HCT116 (cell line): Measurements from ENCODE around the gene CDH4. TPM values are rescaled to one million over a fixed set of nuclear protein-coding genes. Genes with fewer than 3 reads are reported as not detected.

Experiments
- ATAC-seq: fragments of 200-7000 bp; cut with Tn5 transposase; 2 replicates; pipeline ENCODE4 v1.9.1; 2020; ENCODE audit warnings: mild to moderate bottlenecking, moderate library complexity
- BruUV-seq: library from RNA; stranded (reverse); fragments of 400-500 nt; replicated peaks from 2 replicates; lab custom pipeline; 2021; lab: Mats Ljungman, UMichigan
- CTCF ChIA-PET: fragments of 300-600 bp; sonication (Branson Sonifier 250); formaldehyde crosslinking; loops from one replicate; lab custom pipeline; 2021; ENCODE audit warnings: antibody characterized with exemption; lab: Charles Lee
- POLR2A ChIA-PET: fragments of 300-600, 350-600 bp; sonication (Branson Sonifier 250); formaldehyde crosslinking; loops from one replicate; lab custom pipeline; 2021; ENCODE audit warnings: antibody characterized with exemption; lab: Charles Lee
- RAD21 ChIA-PET, 2 experiments: fragments of 300-600 bp; sonication (Branson Sonifier 250); formaldehyde crosslinking; loops; one replicate each; lab custom pipeline; 2023; ENCODE audit warnings: low total read pairs in 2 of 2; ENCODE audit not compliant: uncharacterized antibody in 2 of 2, unreplicated experiment in 2 of 2, low non-redundant PET in 1 of 2; lab: Charles Lee
- DNase-seq: peaks from one replicate; pipeline ENCODE4 v3.0.0-alpha.2; 2010; ENCODE audit warnings: low read depth, low spot score
- H2AFZ ChIP-seq: fragments of 200-600 bp; shearing (Covaris generic), sonication (generic); 2 replicates; pipeline ENCODE4 v1.6.1; 2017; ENCODE audit warnings: low read depth, mixed run types, mixed read lengths, antibody characterized with exemption, low read length; ENCODE audit not compliant: poor library complexity, severe bottlenecking
- H3K27ac ChIP-seq: 2 replicates; pipeline ENCODE4 v1.5.1; 2012; ENCODE audit warnings: low read depth, low read length
- H3K27me3 ChIP-seq: fragments of 200-600 bp; sonication (generic); 2 replicates; pipeline ENCODE4 v1.6.1; 2016; ENCODE audit warnings: mixed run types, low read length, mixed read lengths; ENCODE audit not compliant: insufficient read depth
- H3K36me3 ChIP-seq, 2 experiments: fragments of 200-500 bp in 1 of 2; fragments of 200-600 bp in 1 of 2; sonication (Bioruptor generic) in 1 of 2; sonication (generic) in 1 of 2; 2 replicates each; pipeline versions ENCODE4 v1.5.1 to v1.6.1; 2014 to 2016; ENCODE audit warnings: low read length in 2 of 2, inconsistent platforms in 1 of 2, mixed read lengths in 1 of 2, mixed run types in 1 of 2; ENCODE audit not compliant: insufficient read depth in 2 of 2, control insufficient read depth in 1 of 2
- H3K4me1 ChIP-seq, 2 experiments: fragments of 200-600 bp in 1 of 2; sonication (generic) in 1 of 2; 2 replicates each; pipeline versions ENCODE4 v1.5.1 to v1.6.1; 2012 to 2017; ENCODE audit warnings: low read length in 2 of 2, inconsistent platforms in 1 of 2, mild to moderate bottlenecking in 1 of 2, mixed read lengths in 1 of 2, mixed run types in 1 of 2, moderate library complexity in 1 of 2; ENCODE audit not compliant: insufficient read depth in 2 of 2, control insufficient read depth in 1 of 2
- H3K4me2 ChIP-seq: fragments of 200-600 bp; sonication (generic); 2 replicates; pipeline ENCODE4 v1.6.1; 2017; ENCODE audit warnings: mixed run types, low read length, mixed read lengths
- H3K4me3 ChIP-seq, 2 experiments: fragments of 200-600 bp in 1 of 2; sonication (generic) in 1 of 2; replicated peaks in 1 of 2; 2 replicates each; pipeline ENCODE4 v1.5.1; 2011 to 2016; ENCODE audit warnings: low read length in 2 of 2, control low read depth in 1 of 2, low read depth in 1 of 2, mild to moderate bottlenecking in 1 of 2, mixed read lengths in 1 of 2, mixed run types in 1 of 2
- H3K79me2 ChIP-seq: fragments of 200-600 bp; sonication (generic); 2 replicates; pipeline ENCODE4 v1.6.1; 2017; ENCODE audit warnings: mild to moderate bottlenecking, mixed run types, low read length, moderate library complexity, mixed read lengths; ENCODE audit not compliant: insufficient read depth
- H3K9ac ChIP-seq: fragments of 200-600 bp; sonication (generic); 2 replicates; pipeline ENCODE4 v1.6.1; 2016; ENCODE audit warnings: low read length, mixed read lengths
- H3K9me2 ChIP-seq: fragments of 200-600 bp; sonication (generic), shearing (Covaris generic); 2 replicates; pipeline ENCODE4 v1.6.1; 2017; ENCODE audit warnings: mixed run types, mild to moderate bottlenecking, moderate library complexity; ENCODE audit not compliant: insufficient read depth
- H3K9me3 ChIP-seq, 2 experiments: fragments of 200-500 bp in 1 of 2; fragments of 200-600 bp in 1 of 2; sonication (Bioruptor generic) in 1 of 2; sonication (generic) in 1 of 2; 2 replicates each; pipeline ENCODE4 v1.6.1; 2014 to 2017; ENCODE audit warnings: low read length in 2 of 2, mixed read lengths in 2 of 2, inconsistent platforms in 1 of 2, low read depth in 1 of 2, mild to moderate bottlenecking in 1 of 2, mixed run types in 1 of 2, moderate library complexity in 1 of 2; ENCODE audit not compliant: control insufficient read depth in 1 of 2, insufficient read depth in 1 of 2
- H4K20me1 ChIP-seq: fragments of 200-600 bp; sonication (generic), shearing (Covaris generic); 2 replicates; pipeline ENCODE4 v1.6.1; 2017; ENCODE audit warnings: mixed run types, mild to moderate bottlenecking, moderate library complexity; ENCODE audit not compliant: insufficient read depth
- ATF3 ChIP-seq: IDR thresholded peaks from 2 replicates; pipeline ENCODE4 v1.6.1; 2012
- ELF1 ChIP-seq: IDR thresholded peaks from 2 replicates; pipeline ENCODE4 v1.6.1; 2012; ENCODE audit warnings: low read depth, borderline replicate concordance
- EZH2 ChIP-seq: fragments of 200-600 bp; sonication (generic); IDR thresholded peaks from 2 replicates; pipeline ENCODE4 v1.6.1; 2017; ENCODE audit warnings: antibody characterized with exemption, mixed run types
- EZH2phosphoT487 ChIP-seq: fragments of 200-600 bp; IDR thresholded peaks from 2 replicates; pipeline ENCODE4 v1.6.1; 2018; ENCODE audit warnings: antibody characterized with exemption, borderline replicate concordance
- FOSL1 ChIP-seq: IDR thresholded peaks from 2 replicates; pipeline ENCODE4 v1.6.1; 2012; ENCODE audit warnings: low read depth
- JUND ChIP-seq: IDR thresholded peaks from 2 replicates; pipeline ENCODE4 v1.6.1; 2012
- MAX ChIP-seq: IDR thresholded peaks from 2 replicates; pipeline ENCODE4 v1.6.1; 2012
- POLR2AphosphoS5 ChIP-seq: IDR thresholded peaks from 2 replicates; pipeline ENCODE4 v1.6.1; 2011; ENCODE audit warnings: mild to moderate bottlenecking, low read depth, low read length, moderate library complexity
- RAD21 ChIP-seq: IDR thresholded peaks from 2 replicates; pipeline ENCODE4 v1.6.1; 2012; ENCODE audit warnings: low read depth, mild to moderate bottlenecking
- SP1 ChIP-seq: IDR thresholded peaks from 2 replicates; pipeline ENCODE4 v1.6.1; 2012; ENCODE audit warnings: low read depth
- TCF7L2 ChIP-seq: IDR thresholded peaks from 2 replicates; pipeline ENCODE4 v1.7.0; 2011; ENCODE audit warnings: borderline replicate concordance, inconsistent platforms; ENCODE audit not compliant: insufficient read depth, insufficient read length; ENCODE audit errors: extremely low read depth
- ZFX ChIP-seq: fragments of 450-650 bp; IDR thresholded peaks from 2 replicates; pipeline ENCODE4 v1.6.1; 2017
- ZNF274 ChIP-seq: fragments of 200-500 bp; sonication (Bioruptor generic); IDR thresholded peaks from 2 replicates; pipeline ENCODE4 v1.6.1; 2014; ENCODE audit warnings: mild to moderate bottlenecking, low read depth, low read length, inconsistent platforms
- intact Hi-C: fragments of 100-400 bp; cut with micrococcal nuclease; formaldehyde crosslinking; loops from 2 replicates; pipeline ENCODE4 v1.10.0; 2022
- total RNA-seq: library from RNA; stranded (reverse); gene quantifications from one replicate; pipeline ENCODE4 v1.2.1, GENCODE V29; 2021; ENCODE audit not compliant: unreplicated experiment
- TF ChIP-seq, protein P1 (sequence below): IDR thresholded peaks from 2 replicates; pipeline ENCODE4 v1.6.1; 2011; ENCODE audit warnings: mild to moderate bottlenecking, low read length, moderate library complexity; ENCODE audit not compliant: insufficient replicate concordance; ENCODE audit errors: extremely low read depth

The CDH4 gene
- total RNA-seq, 1 experiment from 2014 or later, result not detected

- no peak for TF ChIP-seq POLR2AphosphoS5
Observed at GRCh38 chr20:61847420-61847748, 595.3 kb downstream of the CDH4 start (continued).

GRCh38 chr20:61847986-61848385 is 595.9 kb downstream of the CDH4 start:
- Histone ChIP-seq H3K27ac (no peak overlapping the region), H2AFZ (no peak overlapping the region), H3K27me3 (0 out of 2 replicates have a peak, but pooled peaks cover 5% of the 10 kb centered on the region), H3K4me2 (no peak overlapping the region), H3K36me3 (no peaks in the 10 kb centered on the region), H3K9ac (no peak overlapping the region), H3K4me3 (no peak overlapping the region), H3K4me1 (no peaks in the 10 kb centered on the region), H3K9me3 (no peaks in the 10 kb centered on the region; a peak in 1 of 4 replicates), H3K79me2 (no peaks in the 10 kb centered on the region), H4K20me1 (no peaks in the 10 kb centered on the region), H3K9me2 (no peaks in the 10 kb centered on the region)
- no TSS peak for BruUV-seq
- RAD21 ChIA-PET, result no interaction called here
- intact Hi-C loops, result no loop called here
- POLR2A ChIA-PET, result no interaction called here
- no peak for TF ChIP-seq EZH2phosphoT487
- TF ChIP-seq FOSL1, result no peak
- no peak for TF ChIP-seq RAD21
- TF ChIP-seq ELF1, result no peak
- TF ChIP-seq SP1, result no peak
- no peak for TF ChIP-seq MAX
- no peak for TF ChIP-seq TCF7L2
- no peak for ATAC-seq
- CTCF ChIA-PET, result no interaction called here
- DNase-seq, result no peak

GRCh38 chr20:61848851-61849250 is 596.8 kb downstream of the CDH4 start:
- no peak for DNase-seq
- Histone ChIP-seq H3K36me3 (no peaks in the 10 kb centered on the region), H3K27ac (no peak overlapping the region), H3K27me3 (0 out of 2 replicates have a peak, but pooled peaks cover 5% of the 10 kb centered on the region), H4K20me1 (no peaks in the 10 kb centered on the region), H3K9ac (no peak overlapping the region), H3K9me3 (no peaks in the 10 kb centered on the region; a peak in 1 of 4 replicates), H2AFZ (no peak overlapping the region), H3K4me1 (no peaks in the 10 kb centered on the region), H3K4me3 (no peak overlapping the region), H3K4me2 (no peak overlapping the region), H3K9me2 (no peaks in the 10 kb centered on the region), H3K79me2 (no peaks in the 10 kb centered on the region)
- TF ChIP-seq ZNF274 (no peak), ATF3 (no peak), EZH2 (no peak), ZFX (no peak), SP1 (no peak), JUND (no peak), ELF1 (no peak), FOSL1 (no peak)
- TF ChIP-seq, protein P1, sequence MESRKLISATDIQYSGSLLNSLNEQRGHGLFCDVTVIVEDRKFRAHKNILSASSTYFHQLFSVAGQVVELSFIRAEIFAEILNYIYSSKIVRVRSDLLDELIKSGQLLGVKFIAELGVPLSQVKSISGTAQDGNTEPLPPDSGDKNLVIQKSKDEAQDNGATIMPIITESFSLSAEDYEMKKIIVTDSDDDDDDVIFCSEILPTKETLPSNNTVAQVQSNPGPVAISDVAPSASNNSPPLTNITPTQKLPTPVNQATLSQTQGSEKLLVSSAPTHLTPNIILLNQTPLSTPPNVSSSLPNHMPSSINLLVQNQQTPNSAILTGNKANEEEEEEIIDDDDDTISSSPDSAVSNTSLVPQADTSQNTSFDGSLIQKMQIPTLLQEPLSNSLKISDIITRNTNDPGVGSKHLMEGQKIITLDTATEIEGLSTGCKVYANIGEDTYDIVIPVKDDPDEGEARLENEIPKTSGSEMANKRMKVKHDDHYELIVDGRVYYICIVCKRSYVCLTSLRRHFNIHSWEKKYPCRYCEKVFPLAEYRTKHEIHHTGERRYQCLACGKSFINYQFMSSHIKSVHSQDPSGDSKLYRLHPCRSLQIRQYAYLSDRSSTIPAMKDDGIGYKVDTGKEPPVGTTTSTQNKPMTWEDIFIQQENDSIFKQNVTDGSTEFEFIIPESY, result no peak
- RAD21 ChIA-PET, result no interaction called here
- intact Hi-C loops, result no loop called here
- BruUV-seq, result no TSS peak
- no peak for ATAC-seq
- CTCF ChIA-PET, result no interaction called here
- POLR2A ChIA-PET, result no interaction called here
